NCI-H446 treated with DMSO at 0.1 percent for 48 hours (cell line): ENCODE measurements around the gene MED17.
"Not testable (repeated sequence)": the region's sequence is repeated elsewhere in the genome, so short reads cannot be mapped to it uniquely, and the experiment has no call there.

ENCODE experiments used
- DNase-seq: peaks from one replicate; lab custom pipeline; 2025; lab: John Stamatoyannopoulos, UW

The MED17 gene

DNA sequence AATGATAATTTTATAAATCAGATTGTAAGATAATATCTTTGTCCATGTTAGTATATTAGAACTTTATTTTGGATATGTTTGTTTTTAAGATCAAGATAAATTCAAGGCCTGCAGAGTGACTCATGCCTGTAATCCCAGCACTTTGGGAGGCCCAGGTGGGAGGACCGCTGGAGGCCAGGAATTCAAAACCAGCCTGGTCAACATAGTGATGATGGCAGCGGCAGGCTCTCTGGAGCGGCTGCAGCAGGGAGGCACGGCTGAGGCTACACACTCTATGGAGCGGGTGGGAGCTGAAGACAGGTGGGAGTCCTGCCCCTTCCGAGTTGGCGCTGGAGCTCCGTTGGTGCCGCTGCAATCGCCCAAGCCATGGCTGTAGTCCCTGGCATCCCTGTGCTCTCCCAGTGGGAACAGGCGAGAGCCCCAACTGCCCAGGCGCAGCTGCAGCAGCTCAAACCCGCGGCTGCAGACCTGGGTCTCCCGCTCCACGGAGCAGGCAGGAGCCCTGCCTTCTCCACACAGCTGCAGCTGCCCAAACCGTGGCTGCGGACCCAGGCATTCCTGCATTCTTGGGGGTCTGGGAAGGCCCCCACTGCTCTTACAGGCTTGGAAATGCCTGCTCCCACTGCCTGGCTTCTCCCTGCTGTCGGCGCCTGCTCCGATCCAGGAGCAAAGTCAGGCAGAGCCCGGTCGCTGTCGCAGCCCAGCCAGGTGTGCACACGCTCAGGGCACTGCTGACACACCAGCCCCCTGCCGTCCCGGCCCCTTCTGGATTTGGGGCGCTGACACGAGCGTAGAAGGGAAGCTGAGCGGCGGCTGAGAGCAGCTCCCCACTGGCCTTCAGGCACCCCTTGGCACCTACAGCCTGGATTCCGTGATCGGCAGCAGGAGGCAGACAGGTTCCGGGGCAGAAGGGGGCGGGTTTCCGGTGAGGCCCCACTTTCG, 25.9 kb upstream of the MED17 start:
- DNase-seq = no peak

GRCh38 chr11:93759123-93759522, 25.0 kb upstream of the MED17 start:
- not testable (repeated sequence) for DNase-seq

GRCh38 chr11:93761910-93762309, 22.2 kb upstream of the MED17 start:
- DNase-seq = no peak

- DNase-seq = no peak
Measured at GRCh38 chr11:93765551-93765950, 18.5 kb upstream of the MED17 start.

- no peak for DNase-seq
Measured at GRCh38 chr11:93766504-93766903, 17.6 kb upstream of the MED17 start.

DNA sequence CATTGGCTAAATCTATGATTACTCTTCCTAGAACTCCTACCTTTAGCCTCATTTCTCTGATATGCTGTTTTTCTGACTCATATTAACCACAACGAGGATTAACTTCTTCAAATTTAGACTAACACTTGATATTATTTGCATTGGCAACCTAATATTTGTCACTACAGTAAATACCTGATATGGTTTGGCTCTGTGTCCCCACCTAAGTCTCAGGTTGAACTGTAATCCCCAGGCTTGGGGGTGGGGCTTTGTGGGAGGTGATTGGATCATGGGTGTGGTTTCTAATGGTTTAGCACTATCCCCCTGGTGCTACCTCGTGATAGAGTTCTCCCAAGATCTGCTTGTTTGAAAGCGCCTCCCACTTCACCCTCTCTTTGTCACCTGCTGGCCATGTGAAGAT, 17.1 kb upstream of the MED17 start:
- no peak for DNase-seq

DNA sequence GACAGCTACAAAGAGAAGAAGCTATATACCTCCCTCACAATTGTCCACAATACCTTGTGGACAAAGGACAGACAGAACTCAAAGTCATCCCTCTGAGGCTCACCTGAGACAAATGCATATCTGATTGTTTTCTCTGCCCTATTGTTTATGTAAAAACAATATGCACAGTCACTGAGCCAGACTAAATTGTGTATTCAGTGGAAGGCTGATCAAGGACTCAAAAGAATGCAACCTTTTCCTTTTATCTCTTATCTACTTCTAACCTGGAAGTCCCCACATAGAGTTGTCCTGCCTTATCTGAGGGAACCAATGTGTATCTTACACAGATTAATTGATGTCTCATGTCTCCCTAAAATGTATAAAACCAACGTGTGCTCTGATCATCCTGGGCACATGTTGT, 13.9 kb upstream of the MED17 start:
- DNase-seq = no peak

DNA sequence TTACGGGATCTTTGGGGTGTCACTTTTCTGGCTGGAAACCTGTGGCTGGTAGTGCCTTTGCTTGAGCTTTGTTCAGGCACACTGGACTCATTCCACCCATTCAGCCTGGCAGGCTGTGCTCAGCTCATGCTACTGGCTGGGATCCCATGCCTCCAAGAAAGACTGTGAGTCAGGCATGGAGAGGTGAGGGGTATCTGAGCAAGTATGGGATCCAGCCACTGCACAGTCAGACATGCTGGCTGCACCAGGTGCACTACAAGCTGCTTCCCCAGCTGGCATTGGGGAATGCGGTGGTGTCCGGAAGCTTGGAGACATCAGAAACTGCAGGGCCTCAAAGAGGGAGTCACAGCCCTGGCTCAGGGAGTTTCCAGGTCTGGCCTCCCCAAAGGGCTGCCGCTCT, 12.0 kb upstream of the MED17 start:
- DNase-seq = no peak

GRCh38 chr11:93773045-93773477, 11.0 kb upstream of the MED17 start:
- DNase-seq = no peak

DNA sequence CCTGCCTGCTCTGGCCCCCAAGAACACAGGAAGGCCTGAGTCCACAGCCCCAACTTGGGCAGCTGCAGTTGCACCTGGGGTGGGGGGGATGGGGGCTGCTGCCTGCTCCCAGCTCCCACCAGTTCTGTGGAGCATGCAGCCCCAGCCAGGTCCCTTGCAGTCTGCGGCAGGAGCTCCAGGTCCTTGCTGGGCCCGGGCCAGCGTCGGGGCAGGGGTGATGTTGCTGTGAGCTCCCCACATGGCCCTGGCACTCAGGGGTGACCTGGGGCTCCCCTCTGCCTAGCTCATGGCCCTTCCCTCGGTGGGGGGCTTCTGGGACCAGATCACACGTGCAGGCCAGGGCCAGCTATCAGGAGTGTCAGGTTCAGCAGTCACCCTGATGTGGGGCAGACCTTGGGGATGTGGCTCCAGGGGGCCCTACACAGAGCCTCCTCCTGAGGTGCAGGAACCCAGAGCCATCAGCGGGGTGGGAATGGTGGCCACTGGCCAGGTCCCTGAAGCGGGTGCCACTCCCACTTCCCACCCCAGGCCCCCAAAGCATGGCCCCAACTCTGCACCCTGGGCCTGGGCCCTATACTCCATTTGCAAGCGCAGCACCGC, 10.4 kb upstream of the MED17 start:
- DNase-seq = no peak

GRCh38 chr11:93774560-93774959, 9.5 kb upstream of the MED17 start:
- not testable (repeated sequence) for DNase-seq

- DNase-seq = no peak
Measured at GRCh38 chr11:93775289-93775688, 8.8 kb upstream of the MED17 start.

DNA sequence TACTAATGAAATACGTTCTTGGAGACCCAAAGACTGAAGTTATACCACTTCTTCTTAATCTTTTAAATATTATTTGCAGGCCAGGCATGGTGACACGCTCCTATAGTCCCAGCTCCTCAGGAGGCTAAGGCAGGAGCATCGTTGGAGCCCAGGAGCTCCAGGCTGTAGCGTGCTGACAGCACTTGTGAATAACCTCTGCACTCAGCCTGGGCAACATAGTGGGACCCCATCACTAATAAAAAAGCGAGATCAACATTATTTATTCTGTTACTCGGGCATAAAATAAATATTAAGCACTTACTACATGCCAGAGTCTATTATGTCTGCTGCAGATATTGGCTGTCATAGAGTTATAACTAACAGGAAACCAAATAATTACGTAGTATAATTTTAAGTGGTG, 720 bp upstream of the MED17 start:
- DNase-seq = no peak

DNA sequence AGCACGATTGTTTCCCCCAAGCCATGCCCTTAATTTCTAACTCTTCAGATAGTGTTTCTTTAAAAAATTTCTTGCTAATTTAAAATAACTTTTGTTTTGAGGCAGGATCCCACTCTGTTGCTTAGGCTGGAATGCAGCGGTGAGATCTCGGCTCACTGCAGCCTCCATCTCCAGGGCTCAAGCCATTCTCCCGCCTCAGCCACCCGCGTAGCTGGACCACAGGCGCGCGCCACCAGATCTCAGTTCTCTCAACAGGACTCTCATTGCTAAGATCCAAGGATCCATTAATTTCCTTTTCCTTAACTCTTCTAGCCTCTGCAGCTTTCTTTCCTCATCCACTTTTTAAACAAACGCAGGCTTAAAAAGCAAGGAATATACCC, 327 bp upstream of the MED17 start:
- DNase-seq = no peak

DNA sequence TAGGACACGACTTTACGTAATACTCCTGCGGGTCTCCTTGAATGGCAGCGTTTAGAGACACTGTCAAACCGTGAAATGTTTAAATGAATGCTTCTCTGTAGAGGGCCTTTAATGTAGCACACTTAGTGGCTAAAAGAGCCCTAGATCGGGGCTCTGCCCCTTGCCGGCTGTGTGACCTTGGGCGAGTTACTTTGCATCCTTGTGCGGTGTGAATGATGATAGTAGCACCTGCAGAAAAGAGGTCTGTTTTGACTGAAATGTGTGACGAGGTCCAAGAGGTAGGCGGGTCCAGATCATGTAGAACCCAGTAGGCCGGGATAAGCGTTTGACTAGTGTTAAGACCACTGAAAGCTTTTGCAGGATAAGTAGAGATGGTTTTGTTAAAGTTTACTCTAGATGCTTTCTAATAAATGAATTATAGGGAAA, 866 bp downstream of the MED17 start:
- DNase-seq = no peak

DNA sequence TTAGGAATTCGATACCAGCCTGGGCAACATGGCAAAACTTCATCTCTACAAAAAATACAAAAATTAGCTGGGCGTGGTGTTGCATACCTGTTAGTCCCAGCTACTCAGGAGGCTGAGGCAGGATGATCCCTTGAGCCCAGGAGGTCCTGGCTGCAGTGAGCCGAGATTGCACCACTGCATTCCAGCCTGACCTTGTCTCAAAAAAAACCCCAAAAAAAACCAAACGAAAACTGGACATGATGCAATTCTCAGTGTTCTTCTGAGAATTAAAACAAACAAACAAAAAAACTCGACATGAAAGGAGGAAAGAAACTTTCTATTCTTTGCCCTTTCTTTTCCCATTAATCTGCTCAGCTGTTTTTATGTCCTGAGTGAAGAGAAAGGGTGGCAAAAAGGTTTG, 7.4 kb downstream of the MED17 start:
- no peak for DNase-seq

GRCh38 chr11:93796441-93797231, 12.6 kb downstream of the MED17 start:
- DNase-seq = no peak

DNA sequence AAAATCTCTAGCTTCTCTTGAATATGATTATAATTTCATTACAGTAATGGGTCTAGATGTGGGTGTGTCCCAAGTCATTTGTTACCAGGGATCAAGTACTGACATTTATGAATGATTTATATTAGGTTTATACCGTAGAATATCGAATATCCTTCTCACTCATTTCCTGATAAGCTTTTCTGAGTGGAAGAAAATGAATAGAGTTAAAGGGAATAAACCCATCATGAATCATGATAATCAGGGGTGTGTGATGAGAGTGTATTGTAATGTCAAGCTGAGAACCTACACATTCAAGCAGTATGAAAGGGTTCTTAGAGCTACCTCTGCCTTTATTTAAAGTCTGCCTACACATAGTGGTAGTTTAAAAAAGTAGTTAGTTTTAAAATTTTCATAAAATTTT, 17.3 kb downstream of the MED17 start:
- no peak for DNase-seq

GRCh38 chr11:93804879-93805278, 20.8 kb downstream of the MED17 start:
- no peak for DNase-seq

DNA sequence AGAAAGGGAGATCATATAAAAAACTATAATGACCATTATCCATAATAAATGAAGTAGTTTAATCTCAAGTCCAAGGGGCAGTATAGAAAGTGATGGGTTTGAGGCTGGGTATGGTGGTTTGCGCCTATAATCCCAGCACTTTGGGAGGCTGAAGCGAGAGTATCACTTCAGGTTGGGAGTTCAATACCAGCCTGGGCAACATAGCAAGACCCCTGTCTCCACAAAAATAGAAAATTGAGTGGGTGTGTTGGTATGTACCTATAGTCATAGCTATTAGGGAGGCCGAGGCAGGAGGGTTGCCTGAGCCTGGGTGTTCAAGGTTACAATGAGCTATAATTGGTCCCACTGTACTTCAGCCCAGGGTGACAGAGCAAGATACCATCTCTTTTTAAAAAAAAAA, 23.9 kb downstream of the MED17 start:
- DNase-seq = no peak

DNA sequence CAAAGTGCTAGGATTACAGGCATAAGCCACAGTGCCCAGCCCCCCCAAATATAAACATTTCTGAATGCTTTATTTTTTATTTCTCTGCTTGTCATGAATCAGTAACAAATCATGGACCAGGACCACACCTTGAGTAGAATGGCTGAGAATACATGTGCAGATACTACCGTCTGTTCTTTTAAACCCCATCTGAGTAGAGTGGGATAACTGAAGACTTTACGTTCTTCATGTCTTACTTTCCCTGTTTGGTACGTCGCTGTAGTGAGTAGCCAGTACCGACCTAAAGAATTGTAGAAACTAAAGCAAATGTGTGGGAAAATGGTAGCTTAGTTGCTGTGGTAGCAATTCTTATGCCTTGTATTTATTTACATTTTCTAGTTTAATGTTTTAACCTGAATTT, 29.9 kb downstream of the MED17 start:
- no peak for DNase-seq

GRCh38 chr11:93814966-93815633, 31.0 kb downstream of the MED17 start:
- no peak for DNase-seq
